Esophagus muscularis mucosa (tissue), 4 donors: Measurements from ENCODE around the gene GTF2IRD1.
"Not testable (repeated sequence)": the region's sequence is repeated elsewhere in the genome, so short reads cannot be mapped to it uniquely, and the experiment has no call there.

Experiments used
- EP300 ChIP-seq: sonication (generic); formaldehyde crosslinking; IDR thresholded peaks from one replicate; pipeline ENCODE4 v1.6.1; 2017; ENCODE audit warnings: antibody characterized with exemption
- POLR2A ChIP-seq: fragments of 450-650 bp; IDR thresholded peaks from one replicate; pipeline ENCODE4 v1.6.1; 2017; ENCODE audit warnings: antibody characterized with exemption, moderate library complexity, mild to moderate bottlenecking, low read depth
- TF ChIP-seq, protein P1 (sequence below), 3 experiments: fragments of 200-600 bp in 2 of 3; fragments of 450-650 bp in 1 of 3; sonication (generic) in 2 of 3; IDR thresholded peaks; one replicate each; pipeline ENCODE4 v1.5.1; 2017 to 2019; ENCODE audit warnings: antibody characterized with exemption in 3 of 3, mild to moderate bottlenecking in 2 of 3, moderate library complexity in 1 of 3

DNA sequence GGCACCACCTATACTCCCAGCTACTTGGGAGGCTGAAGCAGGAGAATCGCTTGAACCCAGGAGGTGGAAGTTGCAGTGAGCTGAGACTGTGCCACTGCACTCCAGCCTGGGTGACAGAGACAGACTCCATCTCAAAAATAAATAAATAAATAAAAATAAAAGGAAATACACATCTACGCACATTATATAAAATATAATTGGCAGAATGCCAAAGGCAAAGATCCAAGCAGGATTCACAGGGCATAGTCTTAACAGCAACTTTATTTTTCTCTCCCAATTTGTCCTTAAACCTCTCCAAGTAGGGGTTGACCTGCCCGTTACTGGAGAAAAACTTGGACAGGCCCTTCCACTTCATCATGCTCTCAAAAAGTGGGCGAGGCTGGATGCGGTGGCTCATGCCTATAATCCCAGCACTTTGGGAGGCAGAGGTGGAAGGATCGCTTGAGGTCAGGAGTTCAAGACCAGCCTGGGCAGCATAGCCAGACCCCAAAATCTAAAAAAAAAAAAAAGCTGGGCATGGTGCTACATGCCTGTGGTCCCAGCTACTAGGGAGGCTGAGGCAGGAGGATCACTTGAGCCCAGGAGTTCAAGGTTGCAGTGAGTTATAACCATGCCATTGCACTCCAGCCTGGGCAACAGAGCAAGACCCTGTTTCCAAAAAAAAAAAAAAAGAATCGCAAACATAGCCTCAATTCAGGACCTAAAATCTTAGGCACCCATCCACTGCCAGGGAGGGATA, 38.9 kb upstream of the GTF2IRD1 start:
- TF ChIP-seq, protein P1, sequence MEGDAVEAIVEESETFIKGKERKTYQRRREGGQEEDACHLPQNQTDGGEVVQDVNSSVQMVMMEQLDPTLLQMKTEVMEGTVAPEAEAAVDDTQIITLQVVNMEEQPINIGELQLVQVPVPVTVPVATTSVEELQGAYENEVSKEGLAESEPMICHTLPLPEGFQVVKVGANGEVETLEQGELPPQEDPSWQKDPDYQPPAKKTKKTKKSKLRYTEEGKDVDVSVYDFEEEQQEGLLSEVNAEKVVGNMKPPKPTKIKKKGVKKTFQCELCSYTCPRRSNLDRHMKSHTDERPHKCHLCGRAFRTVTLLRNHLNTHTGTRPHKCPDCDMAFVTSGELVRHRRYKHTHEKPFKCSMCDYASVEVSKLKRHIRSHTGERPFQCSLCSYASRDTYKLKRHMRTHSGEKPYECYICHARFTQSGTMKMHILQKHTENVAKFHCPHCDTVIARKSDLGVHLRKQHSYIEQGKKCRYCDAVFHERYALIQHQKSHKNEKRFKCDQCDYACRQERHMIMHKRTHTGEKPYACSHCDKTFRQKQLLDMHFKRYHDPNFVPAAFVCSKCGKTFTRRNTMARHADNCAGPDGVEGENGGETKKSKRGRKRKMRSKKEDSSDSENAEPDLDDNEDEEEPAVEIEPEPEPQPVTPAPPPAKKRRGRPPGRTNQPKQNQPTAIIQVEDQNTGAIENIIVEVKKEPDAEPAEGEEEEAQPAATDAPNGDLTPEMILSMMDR (IDR thresholded peaks at IDR 0.05), result not testable (repeated sequence)
- not testable (repeated sequence) for TF ChIP-seq POLR2A, EP300
